ENCODE results near the gene KCNJ10. TPM values are rescaled to one million over a fixed set of nuclear protein-coding genes. Genes with fewer than 3 reads are reported as not detected.

Gene KCNJ10
- total RNA-seq, 1 experiment from 2014 or later, result 0.68 TPM

- ChIA-PET CTCF (interaction anchor here (0.7 to 1.6 kb wide), 3 partner anchors 11 to 124 kb away, joined by 3 to 4 read pairs (median 3); no protein-coding TSS in a partner anchor), POLR2A (no interaction called here)
- peaks cover 11% of the 10 kb centered on the region for H3K36me3 Mint-ChIP-seq (ENCODE audit: insufficient read depth, unreplicated experiment)
- H3K36me3 ChIP-seq (ENCODE audit: control insufficient read depth, insufficient read depth, low read length), result no peaks in the 10 kb centered on the region; the same call in 1 of the 2 replicates
- no peak for TF ChIP-seq CTCF (IDR thresholded peaks at IDR 0.05; ENCODE audit: insufficient read depth in 1 of 2, low read depth in 1 of 2, low read length in 1 of 2, severe bottlenecking in 1 of 2, unreplicated experiment in 1 of 2)
- H3K4me1 ChIP-seq, result peaks cover 28% of the 10 kb centered on the region
- H3K4me3 ChIP-seq (ENCODE audit: low read depth, low read length), result no peak overlapping the region
- H3K4me1 Mint-ChIP-seq (ENCODE audit: low read depth, unreplicated experiment), result peaks cover 15% of the 10 kb centered on the region
- H3K27me3 ChIP-seq (replicated peaks; ENCODE audit: control insufficient read depth, insufficient read depth, low read length), result no peaks in the 10 kb centered on the region
- intact Hi-C loops (cut with micrococcal nuclease; ENCODE audit: unreplicated experiment), result no loop called here
- no TSS peak for BruUV-seq (replicated peaks)
- H3K9me3 ChIP-seq, result no peaks in the 10 kb centered on the region
- no peaks in the 10 kb centered on the region for H3K27me3 Mint-ChIP-seq (ENCODE audit: insufficient read depth, unreplicated experiment)
- H3K4me3 Mint-ChIP-seq (ENCODE audit: unreplicated experiment), result no peak overlapping the region
- H3K9me3 Mint-ChIP-seq (ENCODE audit: unreplicated experiment), result no peaks in the 10 kb centered on the region
- H3K27ac Mint-ChIP-seq (ENCODE audit: unreplicated experiment), result no peak overlapping the region
- peak; percentile 35 to 51 for DNase-seq
Observed at GRCh38 chr1:160096274-160097116, 26.5 kb upstream of the KCNJ10 start.

GRCh38 chr1:160095382-160096105 lies 25.6 kb upstream of the KCNJ10 start:
- Mint-ChIP-seq H3K9me3 (ENCODE audit: unreplicated experiment) (no peaks in the 10 kb centered on the region), H3K4me1 (ENCODE audit: low read depth, unreplicated experiment) (peaks cover 7% of the 10 kb centered on the region), H3K27ac (ENCODE audit: unreplicated experiment) (no peak overlapping the region), H3K36me3 (ENCODE audit: insufficient read depth, unreplicated experiment) (peaks cover 6% of the 10 kb centered on the region), H3K27me3 (ENCODE audit: insufficient read depth, unreplicated experiment) (no peaks in the 10 kb centered on the region), H3K4me3 (ENCODE audit: unreplicated experiment) (no peak overlapping the region)
- no peak overlapping the region for H3K4me3 ChIP-seq (ENCODE audit: low read depth, low read length)
- DNase-seq, result no peak
- H3K4me1 ChIP-seq, result peaks cover 23% of the 10 kb centered on the region
- TF ChIP-seq CTCF (IDR thresholded peaks at IDR 0.05; ENCODE audit: insufficient read depth in 1 of 2, low read depth in 1 of 2, low read length in 1 of 2, severe bottlenecking in 1 of 2, unreplicated experiment in 1 of 2), result no peak
- H3K27me3 ChIP-seq (replicated peaks; ENCODE audit: control insufficient read depth, insufficient read depth, low read length), result no peaks in the 10 kb centered on the region
- BruUV-seq (replicated peaks), result no TSS peak
- ChIA-PET POLR2A (no interaction called here), CTCF (interaction anchor here (1.6 kb wide), 1 partner anchor 10 kb away, joined by 4 read pairs; no protein-coding TSS in a partner anchor)
- no peaks in the 10 kb centered on the region; the same call in 1 of the 2 replicates for H3K36me3 ChIP-seq (ENCODE audit: control insufficient read depth, insufficient read depth, low read length)
- H3K9me3 ChIP-seq, result no peaks in the 10 kb centered on the region
- intact Hi-C loops (cut with micrococcal nuclease; ENCODE audit: unreplicated experiment), result no loop called here

- Histone ChIP-seq H3K4me3 (ENCODE audit: low read depth, low read length) (no peak overlapping the region), H3K36me3 (ENCODE audit: control insufficient read depth, insufficient read depth, low read length) (no peaks in the 10 kb centered on the region; the same call in 1 of the 2 replicates), H3K27me3 (replicated peaks; ENCODE audit: control insufficient read depth, insufficient read depth, low read length) (no peaks in the 10 kb centered on the region), H3K4me1 (peaks cover 23% of the 10 kb centered on the region), H3K9me3 (no peaks in the 10 kb centered on the region)
- intact Hi-C loops (cut with micrococcal nuclease; ENCODE audit: unreplicated experiment), result no loop called here
- Mint-ChIP-seq H3K9me3 (ENCODE audit: unreplicated experiment) (no peaks in the 10 kb centered on the region), H3K4me1 (ENCODE audit: low read depth, unreplicated experiment) (peaks cover 7% of the 10 kb centered on the region), H3K4me3 (ENCODE audit: unreplicated experiment) (no peak overlapping the region), H3K27ac (ENCODE audit: unreplicated experiment) (no peak overlapping the region), H3K27me3 (ENCODE audit: insufficient read depth, unreplicated experiment) (no peaks in the 10 kb centered on the region), H3K36me3 (ENCODE audit: insufficient read depth, unreplicated experiment) (peaks cover 6% of the 10 kb centered on the region)
- ChIA-PET POLR2A (no interaction called here), CTCF (no interaction called here)
- BruUV-seq (replicated peaks), result no TSS peak
- DNase-seq, result no peak
- no peak for TF ChIP-seq CTCF (IDR thresholded peaks at IDR 0.05; ENCODE audit: insufficient read depth in 1 of 2, low read depth in 1 of 2, low read length in 1 of 2, severe bottlenecking in 1 of 2, unreplicated experiment in 1 of 2)
Observed at GRCh38 chr1:160094806-160095205, 24.8 kb upstream of the KCNJ10 start.
